ENCODE data around the gene CYP17A1.

DNA sequence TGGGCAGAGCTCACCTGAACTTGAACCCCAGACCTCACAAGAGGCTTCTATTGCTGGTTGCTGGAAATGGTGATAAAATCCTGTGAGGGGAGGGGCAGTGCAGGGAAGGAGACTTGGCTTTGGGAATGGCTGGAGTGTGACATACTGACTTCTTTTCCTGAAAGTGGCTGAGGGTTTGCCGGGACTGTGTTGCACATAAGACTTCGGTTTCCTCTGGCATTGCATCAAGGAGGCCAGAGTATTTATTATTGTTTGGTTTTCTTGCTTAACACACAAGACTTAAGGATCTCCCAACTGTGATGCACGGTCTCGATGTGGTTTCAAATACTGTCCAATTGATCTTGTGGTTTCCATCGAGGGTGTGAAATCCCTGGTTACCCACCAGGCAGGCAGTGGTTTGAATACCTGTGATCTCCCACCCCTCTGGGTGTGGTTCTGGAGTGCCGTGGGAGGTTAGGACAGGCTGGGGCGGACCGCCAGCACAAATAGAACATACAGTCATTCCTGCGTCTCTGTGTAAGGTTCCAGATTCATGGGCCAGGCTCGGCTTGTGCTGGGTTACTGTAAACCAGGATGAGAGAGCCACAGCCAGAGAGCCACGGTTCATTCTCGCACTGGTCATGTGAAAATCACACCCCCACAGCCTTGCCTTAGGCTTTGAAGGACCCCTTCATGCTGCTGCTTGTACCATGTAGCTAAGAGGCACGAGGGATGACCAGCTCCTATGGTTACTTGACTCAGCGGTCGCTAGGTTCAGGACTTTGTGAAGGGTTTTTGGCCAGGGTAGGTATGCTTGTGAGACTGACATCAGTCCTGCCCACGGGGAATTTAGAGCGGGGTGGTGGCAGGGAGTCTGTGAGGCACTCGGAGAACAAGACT lies 54.3 kb downstream of the CYP17A1 start:
- TF ChIP-seq, protein P1, sequence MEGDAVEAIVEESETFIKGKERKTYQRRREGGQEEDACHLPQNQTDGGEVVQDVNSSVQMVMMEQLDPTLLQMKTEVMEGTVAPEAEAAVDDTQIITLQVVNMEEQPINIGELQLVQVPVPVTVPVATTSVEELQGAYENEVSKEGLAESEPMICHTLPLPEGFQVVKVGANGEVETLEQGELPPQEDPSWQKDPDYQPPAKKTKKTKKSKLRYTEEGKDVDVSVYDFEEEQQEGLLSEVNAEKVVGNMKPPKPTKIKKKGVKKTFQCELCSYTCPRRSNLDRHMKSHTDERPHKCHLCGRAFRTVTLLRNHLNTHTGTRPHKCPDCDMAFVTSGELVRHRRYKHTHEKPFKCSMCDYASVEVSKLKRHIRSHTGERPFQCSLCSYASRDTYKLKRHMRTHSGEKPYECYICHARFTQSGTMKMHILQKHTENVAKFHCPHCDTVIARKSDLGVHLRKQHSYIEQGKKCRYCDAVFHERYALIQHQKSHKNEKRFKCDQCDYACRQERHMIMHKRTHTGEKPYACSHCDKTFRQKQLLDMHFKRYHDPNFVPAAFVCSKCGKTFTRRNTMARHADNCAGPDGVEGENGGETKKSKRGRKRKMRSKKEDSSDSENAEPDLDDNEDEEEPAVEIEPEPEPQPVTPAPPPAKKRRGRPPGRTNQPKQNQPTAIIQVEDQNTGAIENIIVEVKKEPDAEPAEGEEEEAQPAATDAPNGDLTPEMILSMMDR (IDR thresholded peaks at IDR 0.05; ENCODE audit: insufficient read depth, low read length, poor library complexity, severe bottlenecking): no peak
- no peak for TF ChIP-seq EZH2phosphoT487 (conservative IDR thresholded peaks at IDR 0.05; ENCODE audit: low read length)

All from SU-DHL-6 (cell line).